Activated naive CD4-positive, alpha-beta T cell treated with anti-CD3 and anti-CD28 coated beads for 36 hours (primary cell): ENCODE measurements around the gene PAAF1. TPM values are rescaled to one million over a fixed set of nuclear protein-coding genes. Genes with fewer than 3 reads are reported as not detected.

Experiments
- CTCF ChIA-PET: fragments of 350-600 bp; sonication (Branson Sonifier 250); formaldehyde crosslinking; loops from one replicate; lab custom pipeline; 2021; ENCODE audit warnings: antibody characterized with exemption; lab: Charles Lee
- DNase-seq: peaks from one replicate; pipeline ENCODE4 v3.0.0-alpha.2; 2020
- H3K27ac Mint-ChIP-seq: one replicate; pipeline ENCODE4 v1.8.0; 2021; ENCODE audit warnings: mild to moderate bottlenecking, mixed read lengths
- H3K27me3 Mint-ChIP-seq: one replicate; pipeline ENCODE4 v1.8.0; 2021; ENCODE audit warnings: low read depth, mixed read lengths
- H3K36me3 Mint-ChIP-seq: one replicate; pipeline ENCODE4 v1.8.0; 2021; ENCODE audit warnings: low read depth, mixed read lengths
- H3K4me1 Mint-ChIP-seq: one replicate; pipeline ENCODE4 v1.8.0; 2021; ENCODE audit warnings: low read depth, mixed read lengths
- H3K4me3 Mint-ChIP-seq: one replicate; pipeline ENCODE4 v1.8.0; 2021; ENCODE audit warnings: mild to moderate bottlenecking, moderate library complexity, mixed read lengths
- H3K9me3 Mint-ChIP-seq: one replicate; pipeline ENCODE4 v1.8.0; 2021; ENCODE audit warnings: mixed read lengths
- intact Hi-C: fragments of 100-400 bp; cut with micrococcal nuclease; formaldehyde crosslinking; loops from one replicate; pipeline ENCODE4 v1.15.1; 2023
- total RNA-seq, 2 experiments: library from RNA; stranded (reverse); gene quantifications; one replicate each; pipeline ENCODE4 v1.2.3, GENCODE V29; 2021

Gene PAAF1
- total RNA-seq, 2 experiments from 2014 or later, result 29.7 to 30.4 TPM

DNA sequence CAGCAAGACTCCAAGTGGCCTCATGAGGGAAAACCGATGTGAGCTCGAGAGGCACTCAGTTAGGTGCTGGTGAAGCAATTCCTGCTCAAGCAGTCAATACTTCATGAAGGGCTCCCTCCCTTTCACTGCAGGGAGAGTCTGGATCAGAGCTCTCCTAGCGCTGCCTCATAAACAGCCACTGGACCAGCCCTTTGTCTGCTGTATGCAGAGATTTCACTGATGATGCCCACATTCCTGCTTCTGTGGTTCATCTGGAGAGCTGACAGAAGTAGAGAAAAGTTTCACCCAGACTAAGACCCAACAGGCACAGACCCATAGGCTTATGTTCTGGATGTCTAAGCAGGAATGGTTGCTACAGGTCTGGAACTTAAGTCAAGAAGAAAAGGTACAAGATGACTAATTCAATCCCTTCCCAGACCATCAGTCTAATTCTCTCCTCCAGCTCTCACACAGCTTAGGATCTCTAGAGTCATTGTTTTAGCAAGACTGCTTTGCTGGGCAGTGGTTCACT is 101.8 kb downstream of the PAAF1 start:
- Mint-ChIP-seq H3K4me3 (peak overlapping the region; percentile 55), H3K36me3 (peaks cover 72% of the 10 kb centered on the region), H3K27me3 (no peaks in the 10 kb centered on the region), H3K4me1 (peaks cover 70% of the 10 kb centered on the region), H3K27ac (peak overlapping the region; percentile 91), H3K9me3 (no peaks in the 10 kb centered on the region)
- no peak for DNase-seq
- intact Hi-C loops, result no loop called here
- CTCF ChIA-PET, result interaction anchor here (0.9 to 3.8 kb wide), 3 partner anchors 9 to 17 kb away, joined by 5 to 18 read pairs (median 12); no protein-coding TSS in a partner anchor

DNA sequence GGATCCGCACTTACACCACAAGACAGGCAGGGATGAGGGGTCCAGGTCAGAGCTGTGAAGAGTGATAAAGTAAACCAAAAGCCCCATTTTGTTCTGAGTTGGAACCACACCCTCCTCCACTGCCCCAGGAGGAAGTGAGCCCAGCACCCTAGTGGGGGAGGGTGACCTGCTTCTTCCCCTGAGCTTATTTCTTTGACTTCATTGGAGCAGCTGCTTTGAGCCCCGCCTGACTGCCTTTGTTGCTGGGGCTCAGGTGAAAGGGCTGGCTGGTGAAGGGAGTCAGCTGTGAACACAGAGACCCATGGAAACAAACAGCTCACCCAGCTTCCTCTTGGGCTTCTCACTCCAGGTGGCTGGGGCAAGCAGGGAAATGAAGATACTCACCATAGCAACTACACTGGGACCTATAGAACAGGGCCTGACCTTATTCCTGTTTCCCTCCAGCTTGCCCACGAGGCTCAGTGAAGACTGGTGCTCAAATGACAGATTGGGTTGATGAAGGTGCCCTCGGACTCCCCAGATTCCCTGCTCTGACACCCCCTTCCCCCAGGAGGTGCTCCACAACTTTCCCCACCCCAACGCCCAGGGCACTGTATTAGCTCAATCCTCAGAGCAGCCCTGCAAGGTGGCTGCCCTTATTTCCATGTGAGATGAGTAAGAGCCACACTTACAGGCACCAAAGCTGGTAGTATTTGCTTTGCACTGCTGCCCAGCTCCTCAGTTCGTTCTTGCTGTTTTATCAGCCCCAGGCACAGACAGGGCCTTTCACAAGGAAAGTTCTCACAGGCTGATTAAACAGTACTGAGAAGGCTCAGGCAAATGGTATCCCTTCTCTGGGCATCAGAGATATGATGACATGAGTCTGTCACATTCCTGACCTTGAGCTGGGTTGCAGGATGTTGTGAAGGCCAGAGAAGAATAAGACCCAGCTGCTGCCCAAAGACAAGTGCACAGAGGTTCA is 103.5 kb downstream of the PAAF1 start:
- H3K4me1 Mint-ChIP-seq, result peaks cover 64% of the 10 kb centered on the region
- H3K27ac Mint-ChIP-seq, result peak overlapping the region; percentile 99
- DNase-seq, result peak; percentile 84
- intact Hi-C loops, result loop anchor here (1.0 kb wide), 6 partner anchors 11 to 191 kb away; partner anchors contain the start of genes C2CD3, COA4, PAAF1 and PPME1
- H3K4me3 Mint-ChIP-seq, result peak overlapping the region; percentile 98
- H3K9me3 Mint-ChIP-seq, result no peaks in the 10 kb centered on the region
- H3K36me3 Mint-ChIP-seq, result peaks cover 63% of the 10 kb centered on the region
- CTCF ChIA-PET, result interaction anchor here (0.5 to 3.8 kb wide), 10 partner anchors 12 to 460 kb away, joined by 3 to 18 read pairs (median 6); no protein-coding TSS in a partner anchor
- no peaks in the 10 kb centered on the region for H3K27me3 Mint-ChIP-seq

Other genes starting within 250 kb of the PAAF1 start
- gene PLEKHB1, start 230.4 kb upstream of the PAAF1 start, total RNA-seq, result 10 to 100 TPM; 11.4 to 12.8 TPM
- 10 to 100 TPM; 36.7 to 41.2 TPM for gene RAB6A, start 115.9 kb upstream of the PAAF1 start, total RNA-seq
- 10 to 100 TPM; 49.2 to 53.5 TPM for gene MRPL48, start 89.1 kb upstream of the PAAF1 start, total RNA-seq
- gene COA4, start 153 bp upstream of the PAAF1 start, total RNA-seq, result 10 to 100 TPM; 87.8 to 94.2 TPM
- under 1 TPM in 1 of 2 experiments, not detected in 1; 0.26 TPM for gene DNAJB13, start 74.0 kb downstream of the PAAF1 start, total RNA-seq
- 100 to 1,000 TPM; 149 to 157 TPM for gene UCP2, start 105.8 kb downstream of the PAAF1 start, total RNA-seq
- gene UCP3, start 132.1 kb downstream of the PAAF1 start, total RNA-seq, result under 1 TPM; 0.32 to 0.83 TPM